GM20431 (cell line): ENCODE measurements around the gene ARMC10.
"Not testable (repeated sequence)": the region's sequence is repeated elsewhere in the genome, so short reads cannot be mapped to it uniquely, and the experiment has no call there.

Experiments used
- in situ Hi-C: fragments of 300-500 bp; cut with MseI, MboI; formaldehyde crosslinking; loops from one replicate; pipeline ENCODE4 v1.15.0; 2020; ENCODE audit warnings: low sequenced_read_pairs; ENCODE audit not compliant: unreplicated experiment

Gene ARMC10

GRCh38 chr7:103074519-103075336, at the start of gene ARMC10, which contains the start of gene FBXL13:
Gene ARMC10 (plus strand): TSS chr7:103075140. CDS start chr7:103075273, 133 bp downstream.
Gene FBXL13 (minus strand): TSS chr7:103074796.
- in situ Hi-C loops = no loop called here

GRCh38 chr7:103025341-103025740, 49.6 kb upstream of the ARMC10 start:
- in situ Hi-C loops = no loop called here

- in situ Hi-C loops = no loop called here
Measured at GRCh38 chr7:103031024-103031423, 43.9 kb upstream of the ARMC10 start.

GRCh38 chr7:103031781-103032180, 43.2 kb upstream of the ARMC10 start:
- in situ Hi-C loops = no loop called here

- in situ Hi-C loops = not testable (repeated sequence)
Measured at GRCh38 chr7:103034318-103034717, 40.6 kb upstream of the ARMC10 start.

- in situ Hi-C loops = no loop called here
Measured at GRCh38 chr7:103037476-103037822, 37.5 kb upstream of the ARMC10 start.

- in situ Hi-C loops = not testable (repeated sequence)
Measured at GRCh38 chr7:103037823-103038739, 36.9 kb upstream of the ARMC10 start.

GRCh38 chr7:103041815-103042214, 33.1 kb upstream of the ARMC10 start:
- in situ Hi-C loops = not testable (repeated sequence)

- in situ Hi-C loops = no loop called here
Measured at GRCh38 chr7:103048833-103049232, 26.1 kb upstream of the ARMC10 start.

- in situ Hi-C loops = no loop called here
Measured at GRCh38 chr7:103051519-103051918, 23.4 kb upstream of the ARMC10 start.

GRCh38 chr7:103056006-103056405, 18.9 kb upstream of the ARMC10 start:
- in situ Hi-C loops = not testable (repeated sequence)

- in situ Hi-C loops = no loop called here
Measured at GRCh38 chr7:103058122-103058521, 16.8 kb upstream of the ARMC10 start.

- in situ Hi-C loops = no loop called here
Measured at GRCh38 chr7:103059471-103059870, 15.5 kb upstream of the ARMC10 start.

GRCh38 chr7:103063895-103064294, 11.0 kb upstream of the ARMC10 start:
- in situ Hi-C loops = no loop called here

- in situ Hi-C loops = no loop called here
Measured at GRCh38 chr7:103065667-103066066, 9.3 kb upstream of the ARMC10 start.

- in situ Hi-C loops = no loop called here
Measured at GRCh38 chr7:103068414-103069403, 6.2 kb upstream of the ARMC10 start.

- in situ Hi-C loops = no loop called here
Measured at GRCh38 chr7:103071000-103071399, 3.9 kb upstream of the ARMC10 start.

- in situ Hi-C loops = no loop called here
Measured at GRCh38 chr7:103073989-103074518, 886 bp upstream of the ARMC10 start.

- in situ Hi-C loops = no loop called here
Measured at GRCh38 chr7:103075337-103075918, 488 bp downstream of the ARMC10 start.
